HG03575 (cell line): Measurements from ENCODE around the gene CDC42EP3.

ENCODE experiments used
- ATAC-seq: cut with Tn5 transposase; IDR thresholded peaks from one replicate; pipeline ENCODE4 v1.9.1; 2021; ENCODE audit not compliant: unreplicated experiment, insufficient number of reproducible peaks, low FRiP score; ENCODE audit errors: extremely low read depth

CDC42EP3 gene

GRCh38 chr2:37664231-37664643 is 7.2 kb downstream of the CDC42EP3 start:
- no peak for ATAC-seq

GRCh38 chr2:37663390-37663789 is 8.1 kb downstream of the CDC42EP3 start:
- ATAC-seq = no peak

- no peak for ATAC-seq
These were observed 11.7 kb downstream of the CDC42EP3 start for GRCh38 chr2:37659723-37660122.

- ATAC-seq = no peak
These were observed 12.8 kb downstream of the CDC42EP3 start for GRCh38 chr2:37658682-37659081.

- ATAC-seq = no peak
These were observed 14.0 kb downstream of the CDC42EP3 start for GRCh38 chr2:37657471-37657870.

- ATAC-seq = no peak
These were observed 14.7 kb downstream of the CDC42EP3 start for GRCh38 chr2:37656512-37657423.

- peak; percentile 86 for ATAC-seq
These were observed 16.3 kb downstream of the CDC42EP3 start for GRCh38 chr2:37654932-37655841.

GRCh38 chr2:37654419-37654818 is 17.0 kb downstream of the CDC42EP3 start:
- ATAC-seq = no peak

GRCh38 chr2:37653805-37654378 is 17.6 kb downstream of the CDC42EP3 start:
- no peak for ATAC-seq

- ATAC-seq = no peak
These were observed 18.3 kb downstream of the CDC42EP3 start for GRCh38 chr2:37653093-37653492.

GRCh38 chr2:37652199-37652640 is 19.2 kb downstream of the CDC42EP3 start:
- ATAC-seq = no peak

GRCh38 chr2:37650548-37651093 is 20.8 kb downstream of the CDC42EP3 start:
- ATAC-seq = no peak

- ATAC-seq = no peak
These were observed 21.9 kb downstream of the CDC42EP3 start for GRCh38 chr2:37649518-37649917.

- no peak for ATAC-seq
These were observed 23.0 kb downstream of the CDC42EP3 start for GRCh38 chr2:37648331-37649011.

GRCh38 chr2:37647971-37648330 is 23.5 kb downstream of the CDC42EP3 start:
- ATAC-seq = no peak

- no peak for ATAC-seq
These were observed 25.6 kb downstream of the CDC42EP3 start for GRCh38 chr2:37645836-37646235.

GRCh38 chr2:37645362-37645761 is 26.1 kb downstream of the CDC42EP3 start:
- ATAC-seq = no peak

- ATAC-seq = no peak
These were observed 27.3 kb downstream of the CDC42EP3 start for GRCh38 chr2:37644191-37644590.

- ATAC-seq = no peak
These were observed 27.7 kb downstream of the CDC42EP3 start for GRCh38 chr2:37643730-37644078.
